Measurements from ENCODE around the gene SELENOW.
"Not testable (repeated sequence)": the region's sequence is repeated elsewhere in the genome, so short reads cannot be mapped to it uniquely, and the experiment has no call there.

SELENOW gene

GRCh38 chr19:47778049-47778953, at the start of gene SELENOW:
TSS of gene SELENOW (plus strand) at chr19:47778703. CDS start at chr19:47778786, 83 bp downstream.
- ATAC-seq: peak; percentile 94
- H3K9me3 Mint-ChIP-seq: no peaks in the 10 kb centered on the region

GRCh38 chr19:47729468-47729798, 49.1 kb upstream of the SELENOW start:
- Mint-ChIP-seq H3K4me3 (no peak overlapping the region), H3K4me1 (peaks cover 18% of the 10 kb centered on the region), H3K9me3 (peaks cover 4% of the 10 kb centered on the region), H3K27ac (no peak overlapping the region), H3K27me3 (peaks cover 57% of the 10 kb centered on the region), H3K36me3 (no peaks in the 10 kb centered on the region)
- ATAC-seq: no peak

More at GRCh38 chr19:47778049-47778953, at the start of gene SELENOW:
- peak within 1 kb of the TSS; percentile 95 for H3K27ac Mint-ChIP-seq
- H3K36me3 Mint-ChIP-seq: peaks cover 20% of the 10 kb centered on the region
- peaks cover 35% of the 10 kb centered on the region for H3K4me1 Mint-ChIP-seq
- H3K4me3 Mint-ChIP-seq: peak within 1 kb of the TSS; percentile 95
- no peaks in the 10 kb centered on the region for H3K27me3 Mint-ChIP-seq

DNA sequence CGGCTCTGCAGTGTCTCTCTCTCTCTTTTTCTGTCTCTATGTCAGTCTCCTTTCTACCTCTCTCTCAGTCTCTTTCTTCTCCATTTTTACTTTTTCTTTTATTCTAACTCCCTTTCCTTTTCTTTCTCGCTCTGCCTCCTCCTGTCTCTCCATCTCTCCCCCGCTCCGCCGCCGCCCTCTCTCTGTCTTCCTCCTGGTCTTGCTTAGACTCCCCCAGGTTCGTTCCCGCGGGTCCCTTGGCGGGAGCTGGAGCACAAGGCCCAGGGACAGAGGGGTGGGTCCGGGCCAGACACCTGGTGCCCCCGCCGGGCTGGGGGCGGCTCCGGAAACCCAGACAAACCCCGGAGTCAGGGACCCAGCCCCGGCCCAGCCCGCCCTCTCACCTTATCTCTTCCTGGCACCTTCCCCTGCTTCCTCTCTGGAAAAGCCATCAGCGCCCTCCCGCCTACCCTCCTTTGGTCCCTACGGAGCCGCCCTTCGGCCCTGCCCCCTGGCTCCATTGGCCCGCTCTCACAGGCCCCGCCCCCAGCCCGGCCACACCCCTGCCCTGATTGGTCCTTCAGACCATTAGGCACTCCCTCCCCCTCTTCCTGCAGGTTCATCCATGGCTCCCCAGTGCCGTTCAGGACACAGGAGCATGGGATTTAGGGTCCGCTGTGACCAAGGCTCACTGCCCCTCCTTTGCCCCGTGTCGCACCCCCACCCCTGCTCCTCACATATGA, 48.5 kb upstream of the SELENOW start:
- peaks cover 18% of the 10 kb centered on the region for H3K4me1 Mint-ChIP-seq

DNA sequence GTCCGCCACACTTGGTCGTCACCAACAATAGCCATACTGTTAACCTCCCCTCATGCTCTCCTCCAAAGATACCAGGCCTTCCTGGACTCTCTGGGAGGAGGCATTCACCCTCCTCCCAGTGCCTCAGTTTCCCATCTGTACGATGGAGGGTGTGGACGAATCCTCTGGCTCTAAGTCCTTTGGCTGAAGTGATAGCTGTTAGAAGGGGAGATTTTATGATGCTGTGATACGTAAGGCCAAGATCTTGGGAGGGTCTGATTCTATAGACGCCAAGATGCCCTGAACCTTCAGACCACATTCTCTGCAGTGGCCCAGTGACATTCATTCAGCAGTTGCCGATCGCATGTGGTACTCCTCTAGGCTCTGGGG, 48.0 kb upstream of the SELENOW start:
- peaks cover 64% of the 10 kb centered on the region for H3K27me3 Mint-ChIP-seq
- no peak for ATAC-seq
- H3K27ac Mint-ChIP-seq: no peak overlapping the region
- H3K36me3 Mint-ChIP-seq: no peaks in the 10 kb centered on the region
- H3K4me3 Mint-ChIP-seq: no peak overlapping the region
- peaks cover 18% of the 10 kb centered on the region for H3K4me1 Mint-ChIP-seq
- peaks cover 4% of the 10 kb centered on the region for H3K9me3 Mint-ChIP-seq

More for the DNA sequence above, 48.5 kb upstream of the SELENOW start:
- H3K27ac Mint-ChIP-seq: no peak overlapping the region
- no peaks in the 10 kb centered on the region for H3K36me3 Mint-ChIP-seq
- ATAC-seq: no peak
- peaks cover 59% of the 10 kb centered on the region for H3K27me3 Mint-ChIP-seq
- H3K4me3 Mint-ChIP-seq: no peak overlapping the region
- peaks cover 4% of the 10 kb centered on the region for H3K9me3 Mint-ChIP-seq

- Mint-ChIP-seq H3K4me1 (peaks cover 18% of the 10 kb centered on the region), H3K9me3 (peaks cover 4% of the 10 kb centered on the region), H3K36me3 (no peaks in the 10 kb centered on the region), H3K27me3 (peaks cover 68% of the 10 kb centered on the region), H3K27ac (no peak overlapping the region), H3K4me3 (no peak overlapping the region)
- ATAC-seq: no peak
Measured at GRCh38 chr19:47730910-47731309, 47.6 kb upstream of the SELENOW start.

- Mint-ChIP-seq H3K27ac (no peak overlapping the region), H3K36me3 (no peaks in the 10 kb centered on the region), H3K9me3 (peaks cover 4% of the 10 kb centered on the region), H3K4me3 (no peak overlapping the region), H3K4me1 (peaks cover 9% of the 10 kb centered on the region), H3K27me3 (peaks cover 45% of the 10 kb centered on the region)
- no peak for ATAC-seq
Measured at GRCh38 chr19:47735131-47735530, 43.4 kb upstream of the SELENOW start.

- Mint-ChIP-seq H3K4me3 (no peak overlapping the region), H3K4me1 (peaks cover 24% of the 10 kb centered on the region), H3K9me3 (peaks cover 7% of the 10 kb centered on the region), H3K36me3 (no peaks in the 10 kb centered on the region), H3K27ac (no peak overlapping the region), H3K27me3 (peaks cover 7% of the 10 kb centered on the region)
- ATAC-seq: no peak
Measured at GRCh38 chr19:47740866-47741519, 37.5 kb upstream of the SELENOW start.

DNA sequence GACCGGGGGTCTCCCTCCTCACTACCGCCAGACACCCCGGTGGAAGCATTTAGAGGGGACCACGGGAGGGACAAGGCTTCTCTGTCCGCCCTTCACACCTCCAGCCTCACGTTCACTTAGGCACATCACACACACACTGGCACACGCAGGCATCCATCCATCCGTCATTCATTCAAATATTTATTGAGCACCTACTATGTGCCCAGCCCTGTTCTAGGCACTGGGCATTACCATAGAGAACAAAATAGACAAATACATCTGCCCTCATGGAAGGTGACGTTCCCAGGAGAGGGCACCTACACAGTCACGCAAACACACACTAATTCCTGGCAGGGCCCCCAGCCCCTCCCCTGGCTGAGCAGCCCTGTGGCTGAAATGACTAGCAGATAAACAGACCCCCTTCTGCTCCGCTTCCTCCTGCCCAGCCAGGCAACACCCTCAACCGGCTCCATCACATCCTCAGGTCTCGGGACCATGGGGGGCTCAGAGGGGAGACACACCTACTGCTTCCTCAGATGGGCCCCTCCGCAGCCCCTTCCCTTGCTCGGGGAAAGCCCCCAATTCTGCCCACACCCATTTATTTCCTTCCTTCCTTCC, 36.9 kb upstream of the SELENOW start:
- Mint-ChIP-seq H3K27me3 (peaks cover under 1% of the 10 kb centered on the region), H3K4me1 (peaks cover 28% of the 10 kb centered on the region), H3K9me3 (peaks cover 7% of the 10 kb centered on the region), H3K36me3 (no peaks in the 10 kb centered on the region), H3K4me3 (no peak overlapping the region), H3K27ac (no peak overlapping the region)
- no peak for ATAC-seq

DNA sequence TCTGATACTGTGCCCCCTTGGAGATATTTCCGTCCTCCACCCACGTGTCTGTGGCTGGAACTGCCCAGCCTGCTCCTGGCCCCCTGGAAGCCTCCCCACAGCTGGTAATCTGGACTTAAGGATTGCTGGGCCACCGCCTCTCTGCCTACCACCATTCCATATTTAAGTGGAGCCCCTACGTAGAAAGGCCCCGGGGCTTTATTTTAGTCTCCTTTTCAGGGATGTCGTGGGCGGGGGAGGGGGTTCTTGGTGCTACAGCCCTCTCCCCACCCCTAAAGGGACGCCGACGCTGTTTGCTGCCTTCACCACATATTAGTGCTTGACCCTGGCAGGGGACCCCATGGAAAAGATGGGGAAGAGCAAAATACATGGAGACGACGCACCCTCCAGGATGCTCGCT, 35.9 kb upstream of the SELENOW start:
- H3K27ac Mint-ChIP-seq: peak overlapping the region; percentile 62
- peaks cover 32% of the 10 kb centered on the region for H3K4me1 Mint-ChIP-seq
- no peak for ATAC-seq
- H3K27me3 Mint-ChIP-seq: no peaks in the 10 kb centered on the region
- H3K9me3 Mint-ChIP-seq: peaks cover 7% of the 10 kb centered on the region
- peak overlapping the region; percentile 82 for H3K4me3 Mint-ChIP-seq
- H3K36me3 Mint-ChIP-seq: no peaks in the 10 kb centered on the region

DNA sequence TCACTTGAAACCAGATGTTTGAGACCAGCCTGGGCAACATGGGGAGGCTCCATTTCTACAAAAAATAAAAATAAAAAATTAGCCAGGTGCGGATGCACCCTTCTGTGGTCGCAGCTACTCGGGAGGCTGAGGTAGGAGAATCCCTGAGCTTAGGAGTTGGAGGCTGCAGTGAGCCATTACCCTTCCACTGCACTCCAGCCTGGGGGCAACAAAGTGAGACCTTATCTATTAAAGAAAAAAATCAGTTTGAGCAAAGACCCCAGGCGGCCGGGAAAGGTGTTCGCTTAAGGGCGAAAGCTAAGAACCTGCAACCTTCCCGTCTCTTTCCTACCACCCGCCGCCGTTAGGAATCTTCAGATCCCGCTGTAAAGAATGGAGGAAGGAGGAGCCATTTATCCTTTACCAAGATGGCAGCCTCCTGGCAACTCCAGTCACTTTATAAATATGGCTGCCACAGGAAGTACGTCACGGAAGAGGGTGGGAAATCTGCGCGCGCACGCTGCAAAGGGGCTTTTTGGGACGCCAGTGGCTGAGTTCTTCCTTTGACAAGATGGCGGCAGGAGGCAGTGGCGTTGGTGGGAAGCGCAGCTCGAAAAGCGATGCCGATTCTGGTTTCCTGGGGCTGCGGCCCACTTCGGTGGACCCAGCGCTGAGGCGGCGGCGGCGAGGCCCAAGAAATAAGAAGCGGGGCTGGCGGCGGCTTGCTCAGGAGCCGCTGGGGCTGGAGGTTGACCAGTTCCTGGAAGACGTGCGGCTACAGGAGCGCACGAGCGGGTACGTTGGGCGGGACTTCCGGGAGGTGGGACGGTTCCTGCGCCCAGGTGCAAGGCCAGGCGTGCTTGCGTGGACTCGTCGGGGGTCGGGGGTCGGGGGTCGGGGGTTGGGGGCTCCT, 33.2 kb upstream of the SELENOW start, which contains the start of gene NOP53:
Gene NOP53, plus strand, starts transcription at position 537 of the 892 bp plus-strand sequence. Its CDS starts 14 bp downstream, at position 551.
- peaks cover 24% of the 10 kb centered on the region for H3K36me3 Mint-ChIP-seq
- H3K4me3 Mint-ChIP-seq: peak within 1 kb of the TSS; percentile 88
- H3K27me3 Mint-ChIP-seq: no peaks in the 10 kb centered on the region
- peak; percentile 86 for ATAC-seq
- H3K27ac Mint-ChIP-seq: peak within 1 kb of the TSS; percentile 99
- H3K4me1 Mint-ChIP-seq: peaks cover 48% of the 10 kb centered on the region
- H3K9me3 Mint-ChIP-seq: peaks cover 7% of the 10 kb centered on the region

DNA sequence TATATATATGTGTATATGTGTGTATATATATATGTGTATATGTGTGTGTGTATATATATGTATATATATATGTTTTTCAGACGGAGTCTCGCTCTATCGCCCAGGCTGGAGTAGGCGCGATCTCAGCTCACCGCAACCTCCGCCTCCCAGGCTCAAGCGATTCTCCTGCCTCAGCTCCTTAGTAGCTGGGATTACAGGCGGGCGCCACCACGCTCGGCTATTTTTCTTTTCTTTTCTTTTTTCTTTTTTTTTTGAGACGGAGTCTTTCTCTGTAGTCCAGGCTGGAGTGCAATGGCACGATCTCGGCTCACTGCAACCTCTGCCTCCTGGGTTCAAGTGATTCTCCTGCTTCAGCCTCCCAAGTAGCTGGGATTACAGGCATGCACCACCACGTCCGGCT, 32.4 kb upstream of the SELENOW start:
- Mint-ChIP-seq H3K4me3 (peak overlapping the region; percentile 88), H3K4me1 (peaks cover 48% of the 10 kb centered on the region), H3K27ac (peak overlapping the region; percentile 99), H3K36me3 (peaks cover 31% of the 10 kb centered on the region)
- not testable (repeated sequence) for H3K9me3 Mint-ChIP-seq, ATAC-seq, H3K27me3 Mint-ChIP-seq

DNA sequence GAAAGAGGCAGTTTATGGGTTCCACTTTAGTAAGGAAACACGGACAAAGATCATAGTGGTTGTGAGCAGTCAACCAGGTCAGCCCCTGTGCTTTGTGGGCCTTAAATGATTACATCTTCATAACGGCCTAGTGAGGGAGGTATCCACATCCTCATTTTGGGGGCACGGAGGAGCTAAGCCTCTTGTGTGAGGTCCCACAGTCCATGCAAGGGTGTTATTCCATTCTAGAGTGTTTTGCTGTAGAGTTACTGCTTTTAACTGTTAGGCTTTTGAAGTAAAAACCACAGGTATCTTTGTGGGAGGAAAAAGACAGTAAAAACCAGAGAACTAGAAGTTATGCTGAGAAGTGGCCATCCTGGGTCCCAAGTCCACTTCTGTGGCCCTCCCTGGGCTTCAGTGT, 29.2 kb upstream of the SELENOW start:
- peak; percentile 83 for ATAC-seq
- Mint-ChIP-seq H3K36me3 (peaks cover 61% of the 10 kb centered on the region), H3K9me3 (no peaks in the 10 kb centered on the region), H3K4me3 (peak overlapping the region; percentile 6), H3K27ac (peak overlapping the region; percentile 77), H3K4me1 (peaks cover 30% of the 10 kb centered on the region), H3K27me3 (no peaks in the 10 kb centered on the region)

GRCh38 chr19:47750752-47751151, 27.8 kb upstream of the SELENOW start:
- Mint-ChIP-seq H3K9me3 (no peaks in the 10 kb centered on the region), H3K4me3 (no peak overlapping the region), H3K4me1 (peaks cover 30% of the 10 kb centered on the region), H3K27ac (no peak overlapping the region), H3K27me3 (no peaks in the 10 kb centered on the region), H3K36me3 (peaks cover 66% of the 10 kb centered on the region)
- no peak for ATAC-seq

Measured in stimulated activated memory B cell treated with anti-CD40 and anti-IgM and Interleukin-4, amounts not matched to agents 10 μg/mL and 1 μg/mL and 100 μg/mL, for 72 hours (primary cell).